H1 (cell line): ENCODE measurements around the gene SYPL1. TPM values are rescaled to one million over a fixed set of nuclear protein-coding genes. Genes with fewer than 3 reads are reported as not detected.

Source experiments
- CTCF ChIA-PET: fragments of 300-600 bp; sonication (Branson Sonifier 250); formaldehyde crosslinking; loops from one replicate; lab custom pipeline; 2021; ENCODE audit not compliant: partially characterized antibody; lab: Charles Lee
- POLR2A ChIA-PET: fragments of 300-600 bp; sonication (Branson Sonifier 250); formaldehyde crosslinking; loops from one replicate; lab custom pipeline; 2021; ENCODE audit warnings: inconsistent platforms; ENCODE audit not compliant: partially characterized antibody; lab: Charles Lee
- DNase-seq, 2 experiments: peaks; one replicate each; pipeline versions ENCODE4 v3.0.0 to v3.0.0-alpha.2; 2010 to 2022; ENCODE audit warnings: low spot score in 2 of 2, low read depth in 1 of 2, mixed read lengths in 1 of 2
- FAIRE-seq: peaks from 2 replicates; lab custom pipeline; 2011; peaks lifted over from hg19 to GRCh38; lab: Jason Lieb, UNC
- H2AFZ ChIP-seq: 2 replicates; pipeline ENCODE4 v1.8.1; 2012; ENCODE audit warnings: low read length, inconsistent platforms
- H2AK5ac ChIP-seq: 2 replicates; pipeline ENCODE4 v1.6.1; 2013; ENCODE audit warnings: low read depth, low read length
- H2BK120ac ChIP-seq: replicated peaks from 2 replicates; pipeline ENCODE3; 2013; ENCODE audit warnings: low read depth, low read length, inconsistent platforms
- H2BK12ac ChIP-seq: 2 replicates; pipeline ENCODE4 v1.6.1; 2013; ENCODE audit warnings: low read depth, low read length
- H2BK15ac ChIP-seq: 2 replicates; pipeline ENCODE4 v1.6.1; 2013; ENCODE audit warnings: low read length
- H2BK20ac ChIP-seq: 2 replicates; pipeline ENCODE4 v1.6.1; 2013; ENCODE audit warnings: low read length
- H2BK5ac ChIP-seq: 2 replicates; pipeline ENCODE4 v1.6.1; 2013; ENCODE audit warnings: low read depth, low read length
- H3K14ac ChIP-seq: 2 replicates; pipeline ENCODE4 v1.6.1; 2013; ENCODE audit warnings: inconsistent platforms; ENCODE audit not compliant: insufficient read length
- H3K18ac ChIP-seq: 2 replicates; pipeline ENCODE4 v1.6.1; 2013; ENCODE audit warnings: low read length; ENCODE audit errors: extremely low read depth
- H3K23ac ChIP-seq: 2 replicates; pipeline ENCODE4 v1.6.1; 2013; ENCODE audit warnings: inconsistent platforms; ENCODE audit not compliant: insufficient read length
- H3K23me2 ChIP-seq: 2 replicates; pipeline ENCODE4 v1.6.1; 2013; ENCODE audit warnings: low read depth, low read length
- H3K27ac ChIP-seq: 2 replicates; pipeline ENCODE4 v1.6.1; 2011; ENCODE audit warnings: low read depth, low read length, inconsistent platforms
- H3K27me3 ChIP-seq, 4 experiments: replicated peaks in 1 of 4; 1 replicate in 1 of 4; 2 replicates in 3 of 4; pipeline versions ENCODE4 v1.6.1 to v1.8.1; 2011 to 2013; ENCODE audit warnings: low read length in 3 of 4, mild to moderate bottlenecking in 3 of 4, inconsistent platforms in 2 of 4, mixed read lengths in 2 of 4, moderate library complexity in 1 of 4; ENCODE audit not compliant: control insufficient read depth in 3 of 4, insufficient read depth in 3 of 4; ENCODE audit errors: extremely low read depth in 1 of 4
- H3K36me3 ChIP-seq, 4 experiments: 2 replicates each; pipeline versions ENCODE4 v1.6.1 to v1.8.1; 2011 to 2013; ENCODE audit warnings: mild to moderate bottlenecking in 4 of 4, low read length in 3 of 4, moderate library complexity in 2 of 4, control low read depth in 1 of 4, inconsistent platforms in 1 of 4; ENCODE audit not compliant: insufficient read depth in 4 of 4, control insufficient read depth in 2 of 4
- H3K4ac ChIP-seq: replicated peaks from 2 replicates; pipeline ENCODE3; 2013; ENCODE audit warnings: low read length, low read depth, mixed read lengths, inconsistent platforms; ENCODE audit not compliant: insufficient read length
- H3K4me1 ChIP-seq, 4 experiments: replicated peaks in 1 of 4; 1 replicate in 1 of 4; 2 replicates in 3 of 4; pipeline versions ENCODE4 v1.6.1 to v1.8.1; 2011 to 2013; ENCODE audit warnings: low read length in 3 of 4, inconsistent platforms in 2 of 4, mixed read lengths in 1 of 4; ENCODE audit not compliant: insufficient read depth in 4 of 4, control insufficient read depth in 3 of 4
- H3K4me2 ChIP-seq, 2 experiments: 2 replicates each; pipeline versions ENCODE4 v1.6.1 to v1.8.1; 2011 to 2013; ENCODE audit warnings: low read depth in 2 of 2, low read length in 2 of 2, control low read depth in 1 of 2, inconsistent platforms in 1 of 2, mild to moderate bottlenecking in 1 of 2; ENCODE audit not compliant: insufficient read depth in 1 of 2
- H3K4me3 ChIP-seq, 4 experiments: fragments of 200-600, 300-600 bp in 1 of 4; sonication (generic), shearing (Covaris generic), sonication (Bioruptor Twin) in 1 of 4; 2 replicates each; pipeline versions ENCODE4 v1.5.1 to v1.8.1; 2011 to 2016; ENCODE audit warnings: low read length in 4 of 4, low read depth in 3 of 4, control low read depth in 2 of 4, inconsistent platforms in 2 of 4, mild to moderate bottlenecking in 2 of 4, mixed read lengths in 1 of 4, moderate library complexity in 1 of 4; ENCODE audit not compliant: insufficient read depth in 2 of 4; ENCODE audit errors: extremely low read depth in 1 of 4
- H3K56ac ChIP-seq: replicated peaks from 2 replicates; pipeline ENCODE3; 2013; ENCODE audit warnings: low read depth, mild to moderate bottlenecking, mixed read lengths, low read length, inconsistent platforms; ENCODE audit not compliant: insufficient read length
- H3K79me1 ChIP-seq: 2 replicates; pipeline ENCODE4 v1.6.1; 2013; ENCODE audit warnings: low read depth, low read length, control low read depth
- H3K79me2 ChIP-seq, 2 experiments: 2 replicates each; pipeline versions ENCODE4 v1.6.1 to v1.8.1; 2012 to 2013; ENCODE audit warnings: low read length in 2 of 2, mild to moderate bottlenecking in 2 of 2, inconsistent platforms in 1 of 2; ENCODE audit not compliant: insufficient read depth in 2 of 2, control insufficient read depth in 1 of 2
- H3K9ac ChIP-seq, 4 experiments: replicated peaks in 1 of 4; 1 replicate in 1 of 4; 2 replicates in 3 of 4; pipeline versions ENCODE4 v1.6.1 to v1.8.1; 2011 to 2013; ENCODE audit warnings: low read depth in 3 of 4, low read length in 3 of 4, control low read depth in 2 of 4, mild to moderate bottlenecking in 2 of 4, moderate library complexity in 2 of 4, inconsistent platforms in 1 of 4; ENCODE audit errors: extremely low read depth in 1 of 4
- H3K9me3 ChIP-seq, 2 experiments: 2 replicates each; pipeline versions ENCODE4 v1.6.1 to v1.8.1; 2012 to 2013; ENCODE audit warnings: mild to moderate bottlenecking in 2 of 2, moderate library complexity in 2 of 2, control low read depth in 1 of 2, inconsistent platforms in 1 of 2, low read depth in 1 of 2, low read length in 1 of 2, mixed read lengths in 1 of 2; ENCODE audit not compliant: insufficient read depth in 2 of 2
- H4K20me1 ChIP-seq, 2 experiments: replicated peaks in 1 of 2; 2 replicates each; pipeline versions ENCODE3 to v1.8.1; 2011 to 2013; ENCODE audit warnings: inconsistent platforms in 2 of 2, low read length in 2 of 2, mild to moderate bottlenecking in 1 of 2; ENCODE audit not compliant: insufficient read depth in 2 of 2, control insufficient read depth in 1 of 2
- H4K5ac ChIP-seq: 2 replicates; pipeline ENCODE4 v1.6.1; 2013; ENCODE audit warnings: low read length, low read depth, mixed read lengths, inconsistent platforms; ENCODE audit not compliant: insufficient read length
- H4K8ac ChIP-seq: 2 replicates; pipeline ENCODE4 v1.8.0; 2013; ENCODE audit warnings: mild to moderate bottlenecking, moderate library complexity, low read length, inconsistent platforms; ENCODE audit not compliant: insufficient read depth; ENCODE audit errors: extremely low read depth
- H4K91ac ChIP-seq: replicated peaks from 2 replicates; pipeline ENCODE3; 2013; ENCODE audit warnings: low read length, mixed read lengths, inconsistent platforms; ENCODE audit not compliant: insufficient read length
- BACH1 ChIP-seq: IDR thresholded peaks from 2 replicates; pipeline ENCODE4 v1.6.1; 2012; ENCODE audit warnings: low read length, improper control_type of control experiment
- BRCA1 ChIP-seq: IDR thresholded peaks from 2 replicates; pipeline ENCODE4 v1.6.1; 2012; ENCODE audit warnings: low read depth, low read length, improper control_type of control experiment
- CEBPB ChIP-seq: IDR thresholded peaks from 2 replicates; pipeline ENCODE4 v1.6.1; 2012; ENCODE audit warnings: low read depth, low read length
- GABPA ChIP-seq: IDR thresholded peaks from 2 replicates; pipeline ENCODE4 v1.6.1; 2011; ENCODE audit warnings: mild to moderate bottlenecking, low read length, moderate library complexity, borderline replicate concordance; ENCODE audit not compliant: insufficient read depth
- RBBP5 ChIP-seq: IDR thresholded peaks from 2 replicates; pipeline ENCODE4 v1.7.1; 2012; ENCODE audit warnings: low read depth, mild to moderate bottlenecking, inconsistent platforms, low read length, moderate library complexity, borderline replicate concordance
- SP2 ChIP-seq: IDR thresholded peaks from 2 replicates; pipeline ENCODE4 v1.6.1; 2012; ENCODE audit warnings: mild to moderate bottlenecking, low read length, inconsistent platforms
- WGBS, 2 experiments: shearing (Covaris generic) in 1 of 2; methylation state at CpG; one replicate each; pipeline versions ENCODE4 v1.1.6 to v1.1.7; 2013 to 2015; ENCODE audit warnings: low lambda C conversion rate in 2 of 2, mixed read lengths in 2 of 2, inconsistent platforms in 1 of 2, low coverage in 1 of 2, missing lambda C conversion rate in 1 of 2; ENCODE audit not compliant: insufficient replicate concordance in 2 of 2, insufficient coverage in 1 of 2, insufficient read length in 1 of 2; ENCODE audit errors: extremely low coverage in 1 of 2, missing lambda C conversion rate in 1 of 2; 5-methylcytosine and 5-hydroxymethylcytosine counted together
- polyA plus RNA-seq, 7 experiments: library from polyadenylated mRNA; depleted of rRNA in 3 of 7; stranded (reverse) in 5 of 7; unstranded in 2 of 7; fragments of >200 nt in 5 of 7; fragments of 200-250 nt in 2 of 7; gene quantifications; 1 replicate in 5 of 7; 2 replicates in 1 of 7; 4 replicates in 1 of 7; pipeline versions ENCODE4 v1.2.1 to v1.2.3, GENCODE V29; 2011 to 2013; ENCODE audit warnings: missing spikeins in 2 of 7, mixed read lengths in 2 of 7
- total RNA-seq: library from RNA; stranded (reverse); fragmentation: NEBNext Ultra II Directional; extraction: Animal tissue kit (Norgen Biotek cat#: 25700); gene quantifications from 2 replicates; pipeline ENCODE4 v1.2.1, GENCODE V29; 2021

Gene SYPL1
- total and polyA plus RNA-seq, 2 of the 8 experiments (the other 6 are each of a cell fraction or from before 2014, with no cell fraction given) = 44.9 to 57.7 TPM

DNA sequence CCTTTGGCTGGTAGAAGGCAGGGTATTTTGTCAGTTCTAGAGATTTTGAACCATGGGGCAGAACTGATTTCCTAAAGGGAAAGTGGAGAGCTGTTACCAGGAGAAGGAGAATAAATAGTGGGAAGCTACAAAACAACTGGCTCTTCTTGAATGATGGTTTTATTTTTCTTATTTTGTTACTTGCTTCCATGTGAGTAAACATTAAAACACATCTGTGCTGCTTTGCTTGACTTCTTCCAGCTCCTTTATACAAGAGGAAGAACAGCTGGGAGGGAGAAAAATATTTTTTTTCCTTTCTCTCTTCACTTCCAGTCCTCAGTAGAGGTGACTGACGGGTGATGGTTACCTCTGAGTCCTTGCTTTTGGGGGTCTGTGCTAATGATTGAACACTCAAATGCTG is 30.0 kb upstream of the SYPL1 start:
- Histone ChIP-seq H2BK5ac (no peak overlapping the region), H3K23ac (no peak overlapping the region), H3K56ac (no peak overlapping the region), H3K4me3 (no peak overlapping the region), H2BK12ac (no peak overlapping the region), H3K4me2 (no peak overlapping the region), H3K9ac (no peak overlapping the region), H2BK15ac (no peak overlapping the region), H2BK120ac (no peak overlapping the region), H3K27ac (no peak overlapping the region), H4K5ac (no peak overlapping the region), H4K91ac (no peak overlapping the region), H3K14ac (no peak overlapping the region), H3K23me2 (no peaks in the 10 kb centered on the region), H3K27me3 (no peaks in the 10 kb centered on the region), H3K4ac (no peak overlapping the region), H4K8ac (no peak overlapping the region), H3K18ac (no peak overlapping the region), H3K36me3 (no peaks in the 10 kb centered on the region), H2AFZ (no peak overlapping the region), H3K79me2 (no peaks in the 10 kb centered on the region), H3K4me1 (peaks cover 0 to 4% (median 1%) of the 10 kb centered on the region in 4 experiments; a peak in 2 of 7 replicates), H2AK5ac (no peak overlapping the region), H2BK20ac (no peak overlapping the region), H3K79me1 (no peaks in the 10 kb centered on the region), H3K9me3 (no peaks in the 10 kb centered on the region), H4K20me1 (no peaks in the 10 kb centered on the region)
- TF ChIP-seq SP2 = no peak
- no peak for TF ChIP-seq CEBPB
- TF ChIP-seq BRCA1 = no peak
- no peak for TF ChIP-seq RBBP5
- TF ChIP-seq GABPA = no peak
- no peak for TF ChIP-seq BACH1
- ChIA-PET CTCF (interaction anchor here (1.0 kb wide), 1 partner anchor 9 kb away, joined by 3 read pairs; no protein-coding TSS in a partner anchor), POLR2A (no interaction called here)
- WGBS, 2 experiments = 89% methylated on average over 1 of the region's 1 CpG; no CpG with 5 or more reads in 1 of the 2 experiments
- no peak for DNase-seq
- FAIRE-seq = no peak
